ENCODE measurements around the gene FBRS. TPM values are rescaled to one million over a fixed set of nuclear protein-coding genes. Genes with fewer than 3 reads are reported as not detected.
"Not testable (repeated sequence)": the region's sequence is repeated elsewhere in the genome, so short reads cannot be mapped to it uniquely, and the experiment has no call there.

Gene FBRS
- total RNA-seq, 2 experiments from 2014 or later = 84.7 to 111 TPM

GRCh38 chr16:30622455-30623032, 35.7 kb upstream of the FBRS start:
- CTCF ChIA-PET = interaction anchor here (0.9 to 1.0 kb wide), 3 partner anchors 9 to 193 kb away, joined by 4 to 5 read pairs (median 4); partner anchors contain the start of gene DCTPP1

GRCh38 chr16:30623536-30624283, 34.5 kb upstream of the FBRS start:
- H3K27me3 Mint-ChIP-seq = no peaks in the 10 kb centered on the region
- H3K36me3 Mint-ChIP-seq (ENCODE audit: low read depth) = no peaks in the 10 kb centered on the region
- ATAC-seq (no peak), DNase-seq (no peak)
- H3K27ac Mint-ChIP-seq = no peak overlapping the region
- ChIA-PET POLR2A (interaction anchor here (1.1 kb wide), 1 partner anchor 8 kb away, joined by 3 read pairs; no protein-coding TSS in a partner anchor), CTCF (interaction anchor here (1.2 kb wide), 1 partner anchor 8 kb away, joined by 3 read pairs; no protein-coding TSS in a partner anchor)
- no peaks in the 10 kb centered on the region for H3K9me3 Mint-ChIP-seq (ENCODE audit: low read depth)
- intact Hi-C loops (cut with DNase I, micrococcal nuclease) = no loop called here
- H3K4me3 Mint-ChIP-seq = no peak overlapping the region
- peaks cover 6% of the 10 kb centered on the region for H3K4me1 Mint-ChIP-seq

More at GRCh38 chr16:30622455-30623032, 35.7 kb upstream of the FBRS start:
- POLR2A ChIA-PET = interaction anchor here (0.6 kb wide), 1 partner anchor 16 kb away, joined by 3 read pairs; no protein-coding TSS in a partner anchor
- no peaks in the 10 kb centered on the region for H3K9me3 Mint-ChIP-seq (ENCODE audit: low read depth)
- intact Hi-C loops (cut with DNase I, micrococcal nuclease) = no loop called here
- no peak for ATAC-seq
- no peak for DNase-seq
- no peaks in the 10 kb centered on the region for H3K36me3 Mint-ChIP-seq (ENCODE audit: low read depth)
- no peaks in the 10 kb centered on the region for H3K4me1 Mint-ChIP-seq
- no peak overlapping the region for H3K27ac Mint-ChIP-seq
- no peaks in the 10 kb centered on the region for H3K27me3 Mint-ChIP-seq
- no peak overlapping the region for H3K4me3 Mint-ChIP-seq

GRCh38 chr16:30626236-30626635, 32.0 kb upstream of the FBRS start:
- CTCF ChIA-PET = interaction anchor here (4.7 kb wide), 1 partner anchor 11 kb away, joined by 30 read pairs; no protein-coding TSS in a partner anchor
- ATAC-seq (no peak), DNase-seq (no peak)
- H3K36me3 Mint-ChIP-seq (ENCODE audit: low read depth) = no peaks in the 10 kb centered on the region
- no peaks in the 10 kb centered on the region for H3K9me3 Mint-ChIP-seq (ENCODE audit: low read depth)
- no peak overlapping the region for H3K27ac Mint-ChIP-seq
- no peaks in the 10 kb centered on the region for H3K27me3 Mint-ChIP-seq
- no peak overlapping the region for H3K4me3 Mint-ChIP-seq
- H3K4me1 Mint-ChIP-seq = peaks cover 13% of the 10 kb centered on the region
- POLR2A ChIA-PET = interaction anchor here (0.7 kb wide), 1 partner anchor 69 kb away, joined by 3 read pairs; no protein-coding TSS in a partner anchor
- intact Hi-C loops (cut with DNase I, micrococcal nuclease) = no loop called here

- no peaks in the 10 kb centered on the region for H3K27me3 Mint-ChIP-seq
- H3K27ac Mint-ChIP-seq = peak overlapping the region; percentile 82
- peaks cover 14% of the 10 kb centered on the region for H3K4me1 Mint-ChIP-seq
- DNase-seq (peak; percentile 95), ATAC-seq (peak; percentile 93)
- intact Hi-C loops (cut with DNase I, micrococcal nuclease) = loop anchor here in 1 of 2 experiments (1.0 kb wide), 1 partner anchor 199 kb away; the partner anchor contains the start of gene DCTPP1
- H3K4me3 Mint-ChIP-seq = peak overlapping the region; percentile 58
- POLR2A ChIA-PET = interaction anchor here (0.6 to 1.3 kb wide), 5 partner anchors 174 to 509 kb away, joined by 3 to 5 read pairs (median 3); partner anchors contain the start of genes CORO1A and DCTPP1
- peaks cover 2% of the 10 kb centered on the region for H3K36me3 Mint-ChIP-seq (ENCODE audit: low read depth)
- CTCF ChIA-PET = interaction anchor here (0.9 to 4.7 kb wide), 23 partner anchors 9 to 221 kb away, joined by 3 to 30 read pairs (median 5); partner anchors contain the start of genes DCTPP1, PRR14 and ZNF688
- H3K9me3 Mint-ChIP-seq (ENCODE audit: low read depth) = no peaks in the 10 kb centered on the region
Measured at GRCh38 chr16:30628628-30629540, 29.3 kb upstream of the FBRS start.

- CTCF ChIA-PET = interaction anchor here (0.6 to 2.4 kb wide), 6 partner anchors 17 to 1752 kb away, joined by 3 to 15 read pairs (median 4); no protein-coding TSS in a partner anchor
- H3K9me3 Mint-ChIP-seq (ENCODE audit: low read depth); ATAC-seq; H3K4me3 Mint-ChIP-seq; H3K27me3 Mint-ChIP-seq; DNase-seq; H3K27ac Mint-ChIP-seq; H3K36me3 Mint-ChIP-seq (ENCODE audit: low read depth); intact Hi-C loops (cut with DNase I, micrococcal nuclease): not testable (repeated sequence)
- peaks cover 24% of the 10 kb centered on the region for H3K4me1 Mint-ChIP-seq
- POLR2A ChIA-PET = interaction anchor here (0.9 to 1.2 kb wide), 2 partner anchors 202 to 262 kb away, joined by 3 to 4 read pairs; partner anchors contain the start of gene DCTPP1
Measured at GRCh38 chr16:30632454-30632853, 25.8 kb upstream of the FBRS start.

GRCh38 chr16:30633526-30633925, 24.7 kb upstream of the FBRS start:
- peak overlapping the region; percentile 89 for H3K4me3 Mint-ChIP-seq
- no peaks in the 10 kb centered on the region for H3K27me3 Mint-ChIP-seq
- ATAC-seq = no peak
- ChIA-PET POLR2A (interaction anchor here (0.6 to 1.0 kb wide), 11 partner anchors 17 to 277 kb away, joined by 3 to 10 read pairs (median 4); partner anchors contain the start of genes DCTPP1, PRR14, SRCAP and ZNF688), CTCF (interaction anchor here (0.6 to 2.4 kb wide), 9 partner anchors 17 to 224 kb away, joined by 3 to 15 read pairs (median 5); partner anchors contain the start of genes DCTPP1, PRR14 and ZNF764)
- peaks cover 20% of the 10 kb centered on the region for H3K4me1 Mint-ChIP-seq
- peak overlapping the region; percentile 96 for H3K27ac Mint-ChIP-seq
- no peaks in the 10 kb centered on the region for H3K9me3 Mint-ChIP-seq (ENCODE audit: low read depth)
- peaks cover 3% of the 10 kb centered on the region for H3K36me3 Mint-ChIP-seq (ENCODE audit: low read depth)
- no peak for DNase-seq
- intact Hi-C loops (cut with DNase I, micrococcal nuclease) = no loop called here

- ATAC-seq = no peak
- H3K4me1 Mint-ChIP-seq = peaks cover 11% of the 10 kb centered on the region
- H3K36me3 Mint-ChIP-seq (ENCODE audit: low read depth) = peaks cover 3% of the 10 kb centered on the region
- no peaks in the 10 kb centered on the region for H3K9me3 Mint-ChIP-seq (ENCODE audit: low read depth)
- DNase-seq = no peak
- H3K27ac Mint-ChIP-seq = no peak overlapping the region
- intact Hi-C loops (cut with DNase I, micrococcal nuclease) = no loop called here
- H3K4me3 Mint-ChIP-seq = no peak overlapping the region
- H3K27me3 Mint-ChIP-seq = no peaks in the 10 kb centered on the region
- POLR2A ChIA-PET = interaction anchor here (0.6 to 0.9 kb wide), 3 partner anchors 13 to 163 kb away, joined by 3 to 4 read pairs (median 3); no protein-coding TSS in a partner anchor
- CTCF ChIA-PET = interaction anchor here (0.7 to 2.2 kb wide), 5 partner anchors 8 to 194 kb away, joined by 3 to 5 read pairs (median 3); partner anchors contain the start of gene PRR14
Measured at GRCh38 chr16:30636599-30636998, 21.6 kb upstream of the FBRS start.

GRCh38 chr16:30637139-30637538, 21.1 kb upstream of the FBRS start:
- ATAC-seq; DNase-seq; H3K27me3 Mint-ChIP-seq; intact Hi-C loops (cut with DNase I, micrococcal nuclease); H3K9me3 Mint-ChIP-seq (ENCODE audit: low read depth); H3K36me3 Mint-ChIP-seq (ENCODE audit: low read depth); H3K4me3 Mint-ChIP-seq; H3K27ac Mint-ChIP-seq: not testable (repeated sequence)
- peaks cover 11% of the 10 kb centered on the region for H3K4me1 Mint-ChIP-seq
- CTCF ChIA-PET = interaction anchor here (0.6 to 2.2 kb wide), 7 partner anchors 8 to 195 kb away, joined by 3 to 5 read pairs (median 3); partner anchors contain the start of gene PRR14
- POLR2A ChIA-PET = interaction anchor here (0.6 to 0.9 kb wide), 4 partner anchors 12 to 164 kb away, joined by 3 to 9 read pairs (median 4); partner anchors contain the start of gene ZNF785

GRCh38 chr16:30637944-30638343, 20.3 kb upstream of the FBRS start:
- no peak overlapping the region for H3K4me3 Mint-ChIP-seq
- intact Hi-C loops (cut with DNase I, micrococcal nuclease) = no loop called here
- ATAC-seq = no peak
- H3K27ac Mint-ChIP-seq = no peak overlapping the region
- peak; percentile 38 for DNase-seq
- H3K27me3 Mint-ChIP-seq = no peaks in the 10 kb centered on the region
- peaks cover 3% of the 10 kb centered on the region for H3K36me3 Mint-ChIP-seq (ENCODE audit: low read depth)
- H3K4me1 Mint-ChIP-seq = peaks cover 11% of the 10 kb centered on the region
- ChIA-PET CTCF (interaction anchor here (0.6 to 2.2 kb wide), 5 partner anchors 9 to 209 kb away, joined by 3 to 5 read pairs (median 4); partner anchors contain the start of genes PRR14 and ZNF747), POLR2A (interaction anchor here (0.6 kb wide), 2 partner anchors 52 to 572 kb away, joined by 3 to 9 read pairs; partner anchors contain the start of genes ALDOA and ZNF785)
- H3K9me3 Mint-ChIP-seq (ENCODE audit: low read depth) = no peaks in the 10 kb centered on the region

GRCh38 chr16:30641378-30641982, 16.8 kb upstream of the FBRS start:
- no peaks in the 10 kb centered on the region for H3K27me3 Mint-ChIP-seq
- POLR2A ChIA-PET = interaction anchor here (0.6 to 0.9 kb wide), 2 partner anchors 31 to 87 kb away, joined by 3 to 4 read pairs; partner anchors contain the start of gene ZNF689
- CTCF ChIA-PET = interaction anchor here (0.8 to 1.6 kb wide), 2 partner anchors 9 to 13 kb away, joined by 3 to 5 read pairs; partner anchors contain the start of gene PRR14
- H3K4me3 Mint-ChIP-seq = no peak overlapping the region
- H3K4me1 Mint-ChIP-seq = no peaks in the 10 kb centered on the region
- H3K9me3 Mint-ChIP-seq (ENCODE audit: low read depth) = no peaks in the 10 kb centered on the region
- no peak for ATAC-seq
- DNase-seq = no peak
- intact Hi-C loops (cut with DNase I, micrococcal nuclease) = no loop called here
- H3K27ac Mint-ChIP-seq = no peak overlapping the region
- H3K36me3 Mint-ChIP-seq (ENCODE audit: low read depth) = no peaks in the 10 kb centered on the region

Measured in activated CD4-positive, alpha-beta T cell treated with anti-CD3 and anti-CD28 coated beads for 36 hours (primary cell).